Kidney tubule cell (primary cell): ENCODE results near the gene GPRC5D.

Source experiments
- DNase-seq: peaks from one replicate; pipeline ENCODE4 v3.0.0-alpha.2; 2018; ENCODE audit warnings: low spot score

The GPRC5D gene

GRCh38 chr12:12979731-12980259, 27.8 kb upstream of the GPRC5D start:
- DNase-seq: peak; percentile 93

- DNase-seq: no peak
Measured at GRCh38 chr12:12979126-12979525, 27.2 kb upstream of the GPRC5D start.

DNA sequence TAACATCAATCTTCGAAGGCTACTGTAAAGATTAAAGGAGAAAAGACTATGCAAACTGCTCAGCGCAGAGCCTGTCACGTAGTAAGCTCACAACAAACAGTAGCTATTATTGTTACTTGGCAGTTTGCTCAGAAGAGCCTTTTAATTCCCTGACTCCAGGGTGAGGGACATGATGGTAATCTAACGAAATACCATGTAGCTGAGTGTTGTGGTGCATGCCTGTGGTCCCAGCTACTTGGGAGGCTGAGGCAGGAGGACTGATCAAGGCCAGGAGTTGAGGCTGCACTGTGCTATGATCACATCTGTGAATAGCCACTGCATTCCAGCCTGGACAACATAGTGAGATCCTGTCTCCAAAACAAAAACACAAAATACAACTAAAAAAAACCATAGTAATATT, 25.3 kb upstream of the GPRC5D start:
- DNase-seq: no peak

DNA sequence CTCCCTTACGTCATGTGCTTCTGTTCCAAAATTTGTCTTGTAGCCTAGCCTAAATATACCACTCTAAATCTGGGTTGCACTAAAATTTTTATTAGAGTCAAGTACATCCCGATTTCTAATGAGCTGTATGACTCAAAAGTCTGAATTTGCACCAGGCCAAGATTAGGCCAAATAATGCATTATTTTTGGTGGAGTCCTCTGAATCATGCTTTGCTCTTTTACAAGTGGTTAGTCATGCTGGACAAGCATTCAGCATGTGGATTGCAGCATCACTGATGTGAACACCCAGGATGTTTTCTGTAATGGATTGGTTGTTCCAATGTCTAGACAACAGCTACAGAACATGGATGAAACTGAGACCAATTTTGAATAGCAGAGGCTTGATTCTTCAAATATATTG, 24.4 kb upstream of the GPRC5D start:
- DNase-seq: peak; percentile 88

DNA sequence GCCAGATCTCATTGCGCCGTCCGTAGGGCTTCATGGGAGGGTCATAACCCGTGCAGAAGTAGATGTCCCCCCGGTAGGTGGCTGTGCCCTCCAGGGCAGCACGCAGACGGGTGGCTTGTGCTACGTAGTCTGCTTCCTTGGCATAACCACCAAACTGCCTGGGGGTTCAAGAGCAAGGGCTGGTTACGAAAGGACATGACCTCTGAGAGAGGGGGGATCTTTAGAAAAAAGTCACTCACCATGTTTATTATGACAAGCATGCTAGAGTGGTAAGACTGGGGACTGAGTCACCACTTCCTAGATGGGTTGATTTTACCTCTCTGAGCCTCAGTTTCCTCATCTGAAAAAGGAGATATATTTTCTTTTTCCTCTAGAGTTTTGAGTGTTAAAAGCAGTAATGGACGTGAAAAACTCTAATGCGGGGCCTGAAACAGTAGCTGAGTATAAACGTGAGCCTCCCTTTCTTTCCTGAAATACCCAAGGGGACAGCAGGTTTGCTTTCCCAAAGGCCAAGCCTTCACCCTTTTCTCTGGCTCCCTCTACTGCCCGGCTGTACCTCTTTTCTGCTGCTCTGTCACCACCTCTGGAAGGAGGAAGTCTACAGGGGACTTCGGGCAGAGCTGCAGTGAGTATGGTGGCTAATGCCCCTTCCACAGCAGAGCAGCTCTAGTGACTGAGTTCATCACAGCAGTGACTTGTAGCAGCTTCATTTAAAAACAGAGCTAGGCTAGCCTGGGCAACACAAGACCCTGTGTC, 23.5 kb upstream of the GPRC5D start:
- peak; percentile 65 for DNase-seq

DNA sequence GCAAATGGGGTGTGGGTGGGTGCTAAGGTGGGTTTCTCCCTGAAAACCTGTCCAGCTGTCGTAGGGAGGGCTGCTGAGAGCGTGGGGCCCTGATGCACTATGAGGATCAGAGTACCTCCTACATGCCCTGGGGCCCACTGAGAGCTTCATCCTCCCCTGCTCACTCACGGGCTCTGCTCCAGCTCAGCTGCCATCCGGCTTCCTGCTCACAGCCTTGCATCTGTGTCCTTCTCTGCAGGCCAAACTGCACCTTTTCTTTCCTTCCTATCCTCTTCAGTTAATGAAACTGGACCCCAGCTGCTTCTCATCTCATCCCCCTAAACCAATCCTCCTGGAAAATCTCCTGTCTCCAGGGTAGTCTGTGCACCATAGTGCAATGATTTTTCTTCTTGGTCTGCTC, 22.2 kb upstream of the GPRC5D start:
- DNase-seq: no peak

DNA sequence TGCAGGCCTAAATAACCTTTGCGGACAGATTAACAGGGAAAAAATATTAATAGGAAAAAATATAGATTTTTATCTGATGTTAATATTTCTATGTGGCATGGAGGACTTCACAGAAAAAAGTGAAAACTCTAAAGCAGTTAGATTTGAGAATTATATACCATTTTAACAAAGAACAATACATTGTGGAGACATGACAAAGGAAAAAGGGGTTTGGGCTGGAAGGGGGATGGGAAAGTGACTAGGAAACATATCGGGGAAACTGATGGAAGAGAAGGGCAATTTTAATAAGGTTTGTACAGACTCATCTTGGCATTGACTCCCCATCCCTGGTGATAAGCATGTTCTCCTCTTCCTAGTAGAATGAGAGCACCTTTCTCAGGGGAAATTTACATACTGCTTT, 21.0 kb upstream of the GPRC5D start:
- DNase-seq: no peak

DNA sequence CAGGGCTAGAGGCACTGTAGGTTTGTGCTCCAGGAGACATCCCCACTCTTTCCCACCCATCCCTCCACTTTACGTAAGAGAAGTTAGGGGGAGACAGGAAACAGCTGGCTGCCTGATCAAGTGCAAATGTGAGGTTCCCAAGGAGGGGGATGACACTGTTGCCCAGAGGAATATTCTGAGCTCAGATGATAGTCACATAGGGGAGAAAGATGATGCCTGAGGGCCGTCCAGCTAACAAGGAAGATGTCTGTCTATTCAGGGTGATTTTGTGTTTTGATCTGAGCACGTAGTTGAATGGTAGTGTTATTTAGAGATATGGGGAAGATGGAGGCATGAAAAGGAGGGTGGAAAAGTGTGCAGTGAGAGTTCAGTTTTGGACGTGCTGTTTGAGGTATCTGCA, 13.9 kb upstream of the GPRC5D start:
- DNase-seq: no peak

GRCh38 chr12:12964255-12964654, 12.3 kb upstream of the GPRC5D start:
- DNase-seq: no peak

DNA sequence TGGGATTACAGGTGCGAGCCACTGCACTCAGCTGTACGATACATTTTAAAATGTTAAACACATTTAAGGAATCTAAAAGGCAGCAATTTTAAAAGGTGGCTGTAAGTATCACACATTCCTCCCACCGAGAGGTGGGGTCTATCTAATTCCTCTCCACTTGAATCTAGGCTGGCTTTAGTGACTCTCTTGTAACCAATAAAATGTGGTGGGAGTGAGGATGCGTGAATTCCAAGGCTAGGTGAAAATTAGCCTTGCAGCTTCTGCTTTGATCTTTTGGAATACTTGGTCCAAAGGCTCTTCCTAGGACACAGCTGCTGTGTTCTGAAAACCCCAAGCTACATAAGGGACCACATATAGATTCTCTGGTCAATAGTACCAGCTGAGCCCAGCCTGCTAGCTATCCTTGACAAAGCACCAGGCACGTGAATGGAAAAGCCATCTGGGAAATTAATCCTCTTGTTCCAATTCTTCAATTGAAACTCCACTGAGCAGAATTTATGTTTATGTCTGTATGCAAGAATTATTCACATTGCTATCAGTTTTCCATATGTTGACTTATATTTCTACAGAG, 8.8 kb upstream of the GPRC5D start:
- DNase-seq: no peak

GRCh38 chr12:12958886-12959285, 6.9 kb upstream of the GPRC5D start:
- no peak for DNase-seq

- DNase-seq: peak; percentile 65
Measured at GRCh38 chr12:12954878-12955625, 3.1 kb upstream of the GPRC5D start.

GRCh38 chr12:12954356-12954755, 2.4 kb upstream of the GPRC5D start:
- DNase-seq: peak; percentile 52

DNA sequence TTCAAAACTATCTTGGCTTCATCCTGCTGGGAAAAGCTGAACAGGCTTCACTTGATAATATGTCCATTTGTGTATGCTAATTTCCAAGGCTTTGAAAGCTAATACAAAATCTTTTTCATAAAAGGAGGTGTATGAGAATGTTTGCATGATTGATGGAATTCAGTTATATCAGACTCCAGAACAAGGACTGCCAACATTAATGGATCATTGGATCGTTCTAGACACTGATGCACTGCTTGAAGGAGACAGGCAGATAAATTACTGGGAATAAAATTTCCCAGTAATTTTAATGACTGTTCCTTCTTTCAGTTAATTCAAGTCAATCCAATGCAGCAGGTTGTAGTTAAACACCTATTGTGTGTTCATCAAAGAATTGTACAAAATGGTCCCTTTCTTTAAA, 466 bp downstream of the GPRC5D start:
- DNase-seq: no peak

DNA sequence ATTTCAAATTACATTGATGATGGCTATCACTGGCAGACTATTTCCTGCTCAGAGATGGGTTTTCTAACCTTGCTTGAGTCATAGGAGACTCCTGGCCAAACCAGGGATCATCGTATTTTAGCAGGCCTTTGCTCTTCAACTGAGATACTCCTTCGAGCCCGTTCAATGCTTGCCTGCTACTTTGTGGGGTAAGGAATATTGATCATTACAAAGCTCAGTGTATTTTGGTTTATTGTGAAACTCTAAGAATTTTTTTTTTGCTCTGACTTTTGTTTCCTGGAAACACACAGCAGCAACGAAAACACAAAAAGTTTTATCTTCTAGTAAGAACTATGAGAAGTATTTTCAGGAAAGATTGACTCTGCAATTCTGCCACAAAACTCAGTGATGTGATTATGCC, 4.1 kb downstream of the GPRC5D start:
- DNase-seq: no peak

- no peak for DNase-seq
Measured at GRCh38 chr12:12946686-12947355, 5.1 kb downstream of the GPRC5D start.

DNA sequence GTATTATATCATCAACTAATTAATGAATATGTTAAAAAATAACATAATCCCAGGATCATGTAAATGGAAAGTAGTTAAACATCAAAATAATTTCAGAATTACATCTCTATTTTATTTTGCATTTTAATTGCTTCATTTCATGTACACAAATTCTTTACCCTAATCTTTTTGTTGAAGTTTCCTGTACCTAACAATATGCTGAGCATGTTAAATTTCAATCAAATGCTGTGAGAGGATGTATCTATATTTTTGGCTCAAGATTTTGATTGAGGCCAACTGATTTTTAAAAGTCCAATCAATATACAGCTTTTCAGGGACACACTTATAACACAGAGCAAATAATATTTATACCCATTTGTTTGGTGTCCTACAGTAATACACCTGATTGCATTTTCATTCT, 6.4 kb downstream of the GPRC5D start:
- no peak for DNase-seq

GRCh38 chr12:12943586-12944260, 8.2 kb downstream of the GPRC5D start:
- no peak for DNase-seq

DNA sequence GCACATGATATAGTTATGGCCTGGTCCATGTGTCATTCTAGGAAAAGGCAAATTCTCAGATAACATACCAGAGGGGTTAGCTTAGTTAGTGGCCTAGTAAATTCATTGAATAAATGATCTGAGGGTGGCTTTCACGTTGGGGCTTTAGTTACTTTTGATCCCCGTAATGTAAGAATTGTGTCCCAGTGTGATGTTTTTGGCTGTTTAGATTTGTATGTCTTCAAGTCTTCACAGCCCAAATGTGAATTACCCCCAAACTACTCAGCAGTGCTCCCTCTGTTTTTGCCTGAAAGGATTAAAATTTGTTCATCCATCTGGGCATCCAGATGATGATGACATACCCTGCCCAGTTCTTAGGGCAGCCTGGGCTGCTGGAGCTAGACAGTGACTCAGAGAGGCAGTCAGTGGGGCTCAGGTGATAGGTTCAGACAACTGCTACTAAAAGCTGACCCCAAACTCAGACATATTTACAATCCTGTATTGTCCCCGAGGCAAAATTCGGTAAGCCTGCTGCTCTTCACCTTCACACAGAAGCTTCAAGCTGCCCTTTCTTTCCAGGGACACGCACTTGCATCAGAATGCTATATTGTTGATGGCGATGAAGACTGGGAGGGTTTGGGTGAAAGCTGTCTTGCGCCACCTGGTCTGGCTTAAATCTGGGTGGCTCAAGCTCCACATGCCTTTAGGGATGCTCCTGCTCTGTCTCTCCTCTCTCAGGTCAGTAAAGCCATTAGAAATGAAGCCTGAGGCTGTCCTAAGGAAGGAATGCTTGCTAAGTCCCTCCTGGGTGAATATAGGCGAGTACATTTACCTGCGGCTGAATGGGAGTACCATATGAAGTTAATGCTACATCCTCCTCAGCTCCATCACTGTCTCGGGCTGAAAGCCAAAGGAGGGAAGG, 10.3 kb downstream of the GPRC5D start:
- peak; percentile 43 for DNase-seq

- no peak for DNase-seq
Measured at GRCh38 chr12:12939888-12940287, 12.1 kb downstream of the GPRC5D start.

DNA sequence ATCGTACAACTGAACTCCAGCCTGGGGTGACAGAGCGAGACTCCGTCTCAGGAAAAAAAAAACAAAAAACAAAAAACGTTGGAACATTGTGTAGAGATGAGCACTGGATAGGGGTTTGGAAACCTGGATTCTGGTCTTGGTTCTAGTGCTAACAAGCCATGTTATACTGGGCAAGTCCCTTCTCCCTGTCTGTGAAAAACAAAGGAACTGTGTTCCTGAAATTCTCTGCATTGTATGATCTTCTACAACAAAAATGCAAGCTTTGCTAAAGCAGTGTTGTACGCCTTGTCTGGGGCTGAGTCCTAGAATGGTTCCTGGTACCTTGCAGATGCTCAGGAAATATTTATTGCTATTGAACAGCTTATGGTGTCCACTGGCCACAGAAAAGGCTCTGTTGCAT, 13.4 kb downstream of the GPRC5D start:
- no peak for DNase-seq
